D721Med (cell line): ENCODE data around the gene MDFI.
A peak's percentile ranks its signal among the peaks of the same experiment; 100 is the strongest.

Experiments
- DNase-seq: peaks from one replicate; pipeline ENCODE4 v3.0.0; 2011; ENCODE audit warnings: low spot score; ENCODE audit not compliant: insufficient read length
- FAIRE-seq: peaks from 2 replicates; lab custom pipeline; 2011; peaks lifted over from hg19 to GRCh38; lab: Jason Lieb, UNC
- CTCF ChIP-seq: IDR thresholded peaks from 2 replicates; pipeline ENCODE4 v1.5.1; 2012; ENCODE audit warnings: mild to moderate bottlenecking, control low read depth; ENCODE audit not compliant: insufficient read depth; ENCODE audit errors: missing control alignments

Gene MDFI

GRCh38 chr6:41682497-41683272 is 44.4 kb downstream of the MDFI start:
- no peak for TF ChIP-seq CTCF
- no peak for DNase-seq
- FAIRE-seq = no peak

DNA sequence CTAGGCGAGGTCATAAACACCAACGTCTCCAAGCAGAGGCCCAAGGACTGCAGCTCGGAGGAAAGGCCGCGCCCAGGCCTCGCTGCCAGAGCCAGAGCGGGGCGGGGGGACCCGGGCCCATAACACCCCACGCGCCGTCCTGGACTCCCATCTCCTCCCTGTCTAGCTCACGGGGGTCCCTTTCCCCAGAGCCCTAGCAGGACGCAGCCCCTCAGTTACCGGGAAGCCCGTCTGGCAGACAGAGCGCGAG is 44.9 kb downstream of the MDFI start:
- FAIRE-seq (no peak), DNase-seq (no peak)
- no peak for TF ChIP-seq CTCF

GRCh38 chr6:41683523-41684310 is 45.4 kb downstream of the MDFI start:
- TF ChIP-seq CTCF = peak; percentile 74
- DNase-seq (peak; percentile 94), FAIRE-seq (no peak)

DNA sequence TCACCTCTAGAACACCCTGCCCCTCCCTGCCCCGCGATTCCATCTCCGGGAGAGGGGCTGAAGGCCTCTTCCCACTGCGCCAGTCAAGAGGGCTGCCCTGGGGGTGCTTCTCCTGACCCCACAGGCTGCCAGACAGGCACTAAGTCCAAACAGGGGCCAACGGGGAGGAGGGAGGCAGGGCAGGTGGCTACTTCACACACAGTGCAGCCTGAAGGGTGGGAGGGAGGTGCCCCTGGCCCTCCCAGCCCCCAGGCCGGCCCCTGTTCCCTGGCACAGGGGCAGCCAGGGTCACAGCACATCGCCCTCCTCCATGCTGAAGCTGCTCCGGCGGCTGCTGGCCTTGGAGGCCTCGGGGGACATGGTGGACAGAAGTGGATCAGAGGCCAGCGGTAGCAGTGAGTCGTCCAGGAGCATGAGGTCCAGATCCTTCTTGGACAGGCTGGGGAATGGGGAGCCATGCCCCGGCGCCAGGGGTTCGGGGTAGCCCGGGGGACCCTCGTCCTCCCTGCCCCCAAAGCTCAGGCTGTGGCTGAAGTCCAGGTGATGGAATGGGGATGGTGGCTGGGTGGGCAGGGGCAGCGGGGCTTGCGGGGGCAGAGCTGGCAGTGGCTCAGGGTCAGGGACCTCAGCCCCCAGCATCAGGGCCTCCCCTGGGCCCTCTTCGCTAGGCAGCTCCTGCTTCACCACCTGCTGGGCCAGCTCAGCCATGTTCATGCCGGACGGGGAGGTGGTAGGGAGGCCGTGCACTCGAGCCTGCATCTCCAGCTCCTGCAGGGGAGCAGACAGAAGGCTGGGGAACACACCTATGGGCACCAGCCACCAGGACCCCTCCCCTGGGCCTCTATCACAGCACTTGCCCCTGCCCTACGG is 46.3 kb downstream of the MDFI start:
- DNase-seq (no peak), FAIRE-seq (no peak)
- no peak for TF ChIP-seq CTCF

GRCh38 chr6:41685641-41686380 is 47.5 kb downstream of the MDFI start:
- DNase-seq = no peak
- TF ChIP-seq CTCF = no peak
- FAIRE-seq = no peak

- no peak for DNase-seq
- FAIRE-seq = no peak
- TF ChIP-seq CTCF = no peak
Observed at GRCh38 chr6:41687501-41688175, 49.4 kb downstream of the MDFI start.
